HepG2 (cell line): ENCODE measurements around the gene KPNA3. TPM values are rescaled to one million over a fixed set of nuclear protein-coding genes. Genes with fewer than 3 reads are reported as not detected.

Experiments
- CCDC6 ChIP-seq: sonication (generic); formaldehyde crosslinking; IDR thresholded peaks from 2 replicates; pipeline ENCODE4 v1.8.1; 2022; ENCODE audit warnings: mild to moderate bottlenecking, missing genetic modification reagents, moderate library complexity
- CHD4 ChIP-seq: fragments of 200-600 bp; sonication (generic); IDR thresholded peaks from 2 replicates; pipeline ENCODE4 v1.7.0; 2017; ENCODE audit warnings: mild to moderate bottlenecking, low read length, borderline replicate concordance
- EP300 ChIP-seq, 3 experiments: sonication (generic) in 1 of 3; formaldehyde crosslinking in 1 of 3; IDR thresholded peaks; 2 replicates each; pipeline versions ENCODE4 v1.5.1 to v1.6.1; 2011 to 2020; ENCODE audit warnings: low read depth in 2 of 3, low read length in 2 of 3, borderline replicate concordance in 1 of 3, improper control_type of control experiment in 1 of 3, mild to moderate bottlenecking in 1 of 3, missing genetic modification reagents in 1 of 3, moderate library complexity in 1 of 3
- GFI1 ChIP-seq: sonication (generic); formaldehyde crosslinking; IDR thresholded peaks from 2 replicates; pipeline ENCODE4 v1.5.0; 2020; ENCODE audit warnings: missing genetic modification reagents, mild to moderate bottlenecking, borderline replicate concordance
- GZF1 ChIP-seq: sonication (generic); formaldehyde crosslinking; IDR thresholded peaks from 2 replicates; pipeline ENCODE4 v1.5.1; 2020; ENCODE audit warnings: mild to moderate bottlenecking, missing genetic modification reagents
- HNF1A ChIP-seq, 2 experiments: sonication (generic) in 1 of 2; formaldehyde crosslinking in 1 of 2; IDR thresholded peaks; 2 replicates each; pipeline versions ENCODE4 v1.4.0 to v1.6.1; 2016 to 2020; ENCODE audit warnings: borderline replicate concordance in 1 of 2, low read depth in 1 of 2, mild to moderate bottlenecking in 1 of 2, missing genetic modification reagents in 1 of 2
- HNF4A ChIP-seq: sonication (generic); formaldehyde crosslinking; IDR thresholded peaks from 2 replicates; pipeline ENCODE4 v1.4.0; 2020; ENCODE audit warnings: missing genetic modification reagents
- HNRNPLL ChIP-seq: fragments of 200-400 bp; formaldehyde crosslinking; IDR thresholded peaks from 2 replicates; pipeline ENCODE4 v1.6.1; 2017; ENCODE audit warnings: mild to moderate bottlenecking, low read depth, low read length; ENCODE audit not compliant: poor library complexity, severe bottlenecking
- HOXA3 ChIP-seq: sonication (generic); formaldehyde crosslinking; IDR thresholded peaks from 2 replicates; pipeline ENCODE4 v1.5.0; 2020; ENCODE audit warnings: missing genetic modification reagents
- KLF15 ChIP-seq: sonication (generic); formaldehyde crosslinking; IDR thresholded peaks from 2 replicates; pipeline ENCODE4 v1.8.1; 2023; ENCODE audit warnings: borderline replicate concordance, mild to moderate bottlenecking, inconsistent platforms, missing genetic modification reagents, mixed read lengths
- MED1 ChIP-seq: sonication (generic); formaldehyde crosslinking; IDR thresholded peaks from 2 replicates; pipeline ENCODE4 v1.4.0; 2020; ENCODE audit warnings: missing genetic modification reagents
- NR1H2 ChIP-seq: sonication (generic); formaldehyde crosslinking; IDR thresholded peaks from 2 replicates; pipeline ENCODE4 v1.8.1; 2022; ENCODE audit warnings: low read depth, missing genetic modification reagents, borderline replicate concordance
- NR3C1 ChIP-seq: sonication (generic); formaldehyde crosslinking; IDR thresholded peaks from 2 replicates; pipeline ENCODE4 v1.4.0; 2020; ENCODE audit warnings: missing genetic modification reagents
- REXO4 ChIP-seq: sonication (generic); formaldehyde crosslinking; IDR thresholded peaks from 2 replicates; pipeline ENCODE4 v1.8.0; 2022; ENCODE audit warnings: missing genetic modification reagents, mild to moderate bottlenecking, borderline replicate concordance
- RFX3 ChIP-seq: IDR thresholded peaks from 2 replicates; pipeline ENCODE4 v1.6.1; 2016; ENCODE audit warnings: missing biosample characterization, missing genetic modification reagents
- SMAD9 ChIP-seq: sonication (generic); formaldehyde crosslinking; IDR thresholded peaks from 2 replicates; pipeline ENCODE4 v1.5.1; 2020; ENCODE audit warnings: mild to moderate bottlenecking, missing genetic modification reagents
- U2AF2 ChIP-seq: fragments of 200-400 bp; formaldehyde crosslinking; IDR thresholded peaks from 2 replicates; pipeline ENCODE4 v1.6.1; 2017; ENCODE audit warnings: low read depth, mild to moderate bottlenecking, low read length
- YEATS4 ChIP-seq: sonication (generic); formaldehyde crosslinking; IDR thresholded peaks from 2 replicates; pipeline ENCODE4 v1.4.0; 2020; ENCODE audit warnings: missing genetic modification reagents, borderline replicate concordance
- ZBTB21 ChIP-seq: sonication (generic); formaldehyde crosslinking; IDR thresholded peaks from 2 replicates; pipeline ENCODE4 v1.4.0; 2020; ENCODE audit warnings: missing genetic modification reagents
- ZC3H13 ChIP-seq: sonication (generic); formaldehyde crosslinking; IDR thresholded peaks from 2 replicates; pipeline ENCODE4 v1.8.1; 2023; ENCODE audit warnings: mild to moderate bottlenecking, missing genetic modification reagents, moderate library complexity
- ZNF362 ChIP-seq: sonication (generic); formaldehyde crosslinking; IDR thresholded peaks from 2 replicates; pipeline ENCODE4 v1.4.0; 2020; ENCODE audit warnings: missing genetic modification reagents, mild to moderate bottlenecking, borderline replicate concordance
- ZNF430 ChIP-seq: sonication (generic); formaldehyde crosslinking; IDR thresholded peaks from 2 replicates; pipeline ENCODE4 v1.9.0; 2021; ENCODE audit warnings: mild to moderate bottlenecking, missing genetic modification reagents
- ZNF577 ChIP-seq: sonication (generic); formaldehyde crosslinking; IDR thresholded peaks from 2 replicates; pipeline ENCODE4 v1.4.0; 2020; ENCODE audit warnings: mild to moderate bottlenecking, low read depth, missing genetic modification reagents, borderline replicate concordance
- polyA plus RNA-seq, 8 experiments: library from polyadenylated mRNA; depleted of rRNA in 3 of 8; stranded (reverse) in 7 of 8; unstranded in 1 of 8; fragments of >200 nt; fragmentation: Illumina TruSeq in 4 of 8; extraction: Trizol in 4 of 8; gene quantifications; 2 replicates each; pipeline versions ENCODE4 v1.2.1 to v1.2.3, GENCODE V29; 2011 to 2016; ENCODE audit warnings: low read depth in 4 of 8, missing spikeins in 1 of 8, mixed read lengths in 1 of 8; ENCODE audit not compliant: insufficient read depth in 1 of 8
- total RNA-seq, 5 experiments: library from RNA; depleted of rRNA; stranded (reverse); fragments of >200 nt; fragmentation: Illumina TruSeq; extraction: Trizol; gene quantifications; 2 replicates each; pipeline ENCODE4 v1.2.3, GENCODE V29; 2016; ENCODE audit warnings: low read depth in 1 of 5
- TF ChIP-seq, protein P1 (sequence below): sonication (generic); formaldehyde crosslinking; IDR thresholded peaks from 2 replicates; pipeline ENCODE4 v1.8.0; 2022; ENCODE audit warnings: mild to moderate bottlenecking, missing genetic modification reagents, borderline replicate concordance

The KPNA3 gene
- total and polyA plus RNA-seq, 2 of the 13 experiments (the other 11 are each of a cell fraction or from before 2014, with no cell fraction given): 13.0 to 28.9 TPM

- TF ChIP-seq ZNF577 (CRISPR knock-in tag): no peak
- TF ChIP-seq CHD4: no peak
- TF ChIP-seq RFX3: no peak
- peak; percentile 64; the same call in 1 of the 2 replicates for TF ChIP-seq ZBTB21 (CRISPR knock-in tag)
- TF ChIP-seq NR1H2 (CRISPR knock-in tag): no peak
- peak; percentile 71 for TF ChIP-seq MED1 (CRISPR knock-in tag)
- TF ChIP-seq GFI1 (CRISPR knock-in tag): peak; percentile 54; the same call in 1 of the 2 replicates
- no peak for TF ChIP-seq NR3C1 (CRISPR knock-in tag)
- TF ChIP-seq REXO4: no peak
- TF ChIP-seq HNRNPLL: no peak
- TF ChIP-seq HNF4A (CRISPR knock-in tag): peak; percentile 80
- no peak for TF ChIP-seq SMAD9 (CRISPR knock-in tag)
- TF ChIP-seq ZNF362: no peak
- TF ChIP-seq KLF15: no peak
- TF ChIP-seq HOXA3: peak; percentile 82
- TF ChIP-seq ZC3H13 (CRISPR knock-in tag): no peak
- no peak for TF ChIP-seq CCDC6
- TF ChIP-seq GZF1: no peak; the same call in 1 of the 2 replicates
- TF ChIP-seq YEATS4 (CRISPR knock-in tag): no peak
- peak; percentile 42 to 86; a peak in 3 of 4 replicates for TF ChIP-seq EP300 (IDR thresholded peaks at IDR 0.05; ENCODE audit: low read depth in 2 of 2, low read length in 2 of 2)
- peak; percentile 63; the same call in 1 of the 2 replicates for TF ChIP-seq EP300 (CRISPR knock-in tag; IDR thresholded peaks at IDR 0.05; ENCODE audit: borderline replicate concordance)
- TF ChIP-seq, protein P1, sequence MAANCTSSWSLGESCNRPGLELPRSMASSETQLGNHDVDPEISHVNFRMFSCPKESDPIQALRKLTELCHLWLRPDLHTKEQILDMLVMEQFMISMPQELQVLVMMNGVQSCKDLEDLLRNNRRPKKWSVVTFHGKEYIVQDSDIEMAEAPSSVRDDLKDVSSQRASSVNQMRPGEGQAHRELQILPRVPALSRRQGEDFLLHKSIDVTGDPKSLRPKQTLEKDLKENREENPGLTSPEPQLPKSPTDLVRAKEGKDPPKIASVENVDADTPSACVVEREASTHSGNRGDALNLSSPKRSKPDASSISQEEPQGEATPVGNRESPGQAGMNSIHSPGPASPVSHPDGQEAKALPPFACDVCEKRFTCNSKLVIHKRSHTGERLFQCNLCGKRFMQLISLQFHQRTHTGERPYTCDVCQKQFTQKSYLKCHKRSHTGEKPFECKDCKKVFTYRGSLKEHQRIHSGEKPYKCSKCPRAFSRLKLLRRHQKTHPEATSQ: peak; percentile 44; the same call in 1 of the 2 replicates
- no peak for TF ChIP-seq ZNF430
- TF ChIP-seq HNF1A (IDR thresholded peaks at IDR 0.05; ENCODE audit: low read depth): peak; percentile 58; the same call in 1 of the 2 replicates
- TF ChIP-seq HNF1A (CRISPR knock-in tag; IDR thresholded peaks at IDR 0.05; ENCODE audit: borderline replicate concordance): peak; percentile 70; the same call in 1 of the 2 replicates
- TF ChIP-seq U2AF2: no peak
Observed at GRCh38 chr13:49807681-49808080, 15.2 kb upstream of the KPNA3 start (continued).
